ENCODE data around the gene ELP4. TPM values are rescaled to one million over a fixed set of nuclear protein-coding genes. Genes with fewer than 3 reads are reported as not detected.

The ELP4 gene
- total RNA-seq, 2 donors from 2014 or later: 14.0 to 15.6 TPM

DNA sequence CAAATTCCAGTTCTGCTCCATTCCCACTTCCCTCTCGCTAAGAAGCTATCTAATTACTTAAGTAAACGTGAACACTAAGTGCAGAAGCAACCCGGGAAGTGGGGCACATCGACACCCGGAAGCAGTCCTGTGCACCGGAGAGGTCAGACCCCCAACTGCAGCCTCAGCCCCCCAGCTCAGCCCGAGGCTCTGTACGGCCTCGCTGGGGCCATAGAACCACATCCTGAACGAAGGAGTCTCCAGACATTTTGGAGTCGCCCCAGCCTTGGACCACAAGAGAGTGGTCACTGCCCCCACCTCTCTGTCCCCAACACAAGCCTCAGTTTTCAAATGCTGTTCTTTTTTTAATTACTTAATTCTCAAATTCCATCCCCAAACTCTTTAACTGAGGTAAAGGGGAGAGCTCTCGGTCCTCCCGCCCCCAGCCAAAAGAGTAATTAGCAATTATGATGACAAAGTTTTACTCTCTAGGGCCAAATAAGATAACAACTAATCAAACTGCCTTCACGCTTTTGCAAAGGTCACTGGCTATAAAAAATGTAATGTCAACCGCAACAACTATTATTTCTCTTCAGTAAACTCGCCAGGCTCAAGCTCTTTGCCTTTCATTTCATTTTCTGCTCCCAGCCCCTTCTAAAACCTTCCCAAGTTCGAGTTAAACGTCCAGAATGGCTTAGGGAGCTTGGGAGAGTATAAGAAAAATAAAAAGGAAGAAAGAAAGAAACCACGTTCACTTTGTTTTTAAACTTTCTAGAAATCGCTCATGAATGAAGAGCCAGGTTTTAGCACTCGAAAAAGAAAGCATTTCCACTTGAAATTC, 299.4 kb downstream of the ELP4 start:
- Histone ChIP-seq H3K27me3 (peaks cover 81 to 94% of the 10 kb centered on the region in 2 donors), H3K4me1 (peaks cover 0 to 68% of the 10 kb centered on the region in 2 donors), H3K9me3 (no peaks in the 10 kb centered on the region), H3K36me3 (no peaks in the 10 kb centered on the region), H3K4me3 (no peak overlapping the region), H3K27ac (no peak overlapping the region)
- TF ChIP-seq, protein P1, sequence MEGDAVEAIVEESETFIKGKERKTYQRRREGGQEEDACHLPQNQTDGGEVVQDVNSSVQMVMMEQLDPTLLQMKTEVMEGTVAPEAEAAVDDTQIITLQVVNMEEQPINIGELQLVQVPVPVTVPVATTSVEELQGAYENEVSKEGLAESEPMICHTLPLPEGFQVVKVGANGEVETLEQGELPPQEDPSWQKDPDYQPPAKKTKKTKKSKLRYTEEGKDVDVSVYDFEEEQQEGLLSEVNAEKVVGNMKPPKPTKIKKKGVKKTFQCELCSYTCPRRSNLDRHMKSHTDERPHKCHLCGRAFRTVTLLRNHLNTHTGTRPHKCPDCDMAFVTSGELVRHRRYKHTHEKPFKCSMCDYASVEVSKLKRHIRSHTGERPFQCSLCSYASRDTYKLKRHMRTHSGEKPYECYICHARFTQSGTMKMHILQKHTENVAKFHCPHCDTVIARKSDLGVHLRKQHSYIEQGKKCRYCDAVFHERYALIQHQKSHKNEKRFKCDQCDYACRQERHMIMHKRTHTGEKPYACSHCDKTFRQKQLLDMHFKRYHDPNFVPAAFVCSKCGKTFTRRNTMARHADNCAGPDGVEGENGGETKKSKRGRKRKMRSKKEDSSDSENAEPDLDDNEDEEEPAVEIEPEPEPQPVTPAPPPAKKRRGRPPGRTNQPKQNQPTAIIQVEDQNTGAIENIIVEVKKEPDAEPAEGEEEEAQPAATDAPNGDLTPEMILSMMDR (IDR thresholded peaks at IDR 0.05): no peak
- no peak for DNase-seq (ENCODE audit: low spot score)

DNA sequence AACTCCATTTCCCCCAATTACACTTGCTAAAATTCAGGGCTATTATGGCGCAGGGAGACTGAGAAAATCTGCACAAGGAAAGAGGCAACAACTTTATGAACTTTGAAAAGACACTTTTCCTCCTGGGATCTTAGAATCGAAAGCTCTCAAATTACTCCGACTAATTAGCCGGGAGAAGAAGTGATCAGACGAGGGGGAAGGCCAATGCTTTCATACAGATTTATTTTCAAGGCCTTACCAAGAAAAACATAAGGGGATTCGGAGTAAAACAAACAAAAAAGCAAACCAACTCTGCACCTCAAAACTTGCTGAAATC, 299.9 kb downstream of the ELP4 start:
- H3K36me3 ChIP-seq: no peaks in the 10 kb centered on the region
- peaks cover 0 to 69% of the 10 kb centered on the region in 2 donors for H3K4me1 ChIP-seq
- no peaks in the 10 kb centered on the region for H3K9me3 ChIP-seq
- no peak for DNase-seq (ENCODE audit: low spot score)
- peaks cover 80 to 94% of the 10 kb centered on the region in 2 donors for H3K27me3 ChIP-seq
- TF ChIP-seq, protein P1 (IDR thresholded peaks at IDR 0.05): no peak
- no peak overlapping the region for H3K27ac ChIP-seq
- H3K4me3 ChIP-seq: no peak overlapping the region

DNA sequence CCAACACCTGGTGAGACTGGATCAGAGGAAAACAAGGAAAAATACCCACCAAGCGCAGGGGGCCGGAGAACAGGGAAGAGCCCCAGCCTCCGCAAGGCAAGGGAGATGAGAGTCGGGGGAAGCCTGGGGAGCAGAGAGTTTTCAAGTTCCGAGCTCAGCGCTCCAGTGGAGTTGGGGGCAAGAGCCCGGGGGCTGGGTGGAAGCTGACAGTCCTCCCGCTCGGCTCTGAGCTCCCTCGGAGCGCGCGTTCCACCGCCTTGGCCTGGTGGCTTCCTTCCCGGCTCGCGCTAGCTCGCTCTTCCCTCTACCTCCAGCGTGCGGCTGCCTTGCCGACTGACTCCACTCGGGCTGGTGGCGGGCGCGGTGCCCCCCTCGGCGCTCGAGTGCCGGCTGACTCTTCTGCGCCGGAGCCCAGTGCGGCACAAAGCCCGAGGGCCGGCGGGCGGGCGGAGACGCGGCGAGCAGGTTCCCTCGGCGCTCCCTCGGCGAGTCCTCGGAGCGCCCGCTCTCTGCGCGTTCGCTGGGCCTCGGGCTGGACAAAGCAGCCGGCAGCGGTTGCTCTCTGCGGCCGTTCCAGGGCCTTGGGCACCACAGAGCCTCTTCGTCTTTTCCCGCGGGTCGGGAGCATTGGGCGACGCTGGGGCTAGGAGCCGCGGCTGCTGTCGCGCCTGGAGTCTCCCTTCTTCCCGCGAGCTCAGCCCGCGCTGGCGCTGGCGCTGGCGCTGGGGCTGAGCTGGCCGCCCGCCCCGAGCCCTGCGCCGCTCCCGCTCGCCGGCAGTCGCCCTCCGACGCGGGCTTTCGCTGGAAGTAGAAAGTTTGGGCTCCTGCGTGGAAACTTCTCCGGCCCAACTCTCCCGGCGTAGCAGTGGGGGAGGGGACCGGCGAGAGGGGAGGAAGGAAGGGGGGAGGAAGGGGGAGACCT, 300.6 kb downstream of the ELP4 start:
- TF ChIP-seq, protein P1 (IDR thresholded peaks at IDR 0.05): no peak
- Histone ChIP-seq H3K27me3 (peaks cover 83 to 91% of the 10 kb centered on the region in 2 donors), H3K4me1 (peaks cover 0 to 69% of the 10 kb centered on the region in 2 donors), H3K27ac (no peak overlapping the region), H3K9me3 (no peaks in the 10 kb centered on the region), H3K36me3 (no peaks in the 10 kb centered on the region), H3K4me3 (peak overlapping the region; percentile 24 to 38)
- DNase-seq (ENCODE audit: low spot score): peak; percentile 36

DNA sequence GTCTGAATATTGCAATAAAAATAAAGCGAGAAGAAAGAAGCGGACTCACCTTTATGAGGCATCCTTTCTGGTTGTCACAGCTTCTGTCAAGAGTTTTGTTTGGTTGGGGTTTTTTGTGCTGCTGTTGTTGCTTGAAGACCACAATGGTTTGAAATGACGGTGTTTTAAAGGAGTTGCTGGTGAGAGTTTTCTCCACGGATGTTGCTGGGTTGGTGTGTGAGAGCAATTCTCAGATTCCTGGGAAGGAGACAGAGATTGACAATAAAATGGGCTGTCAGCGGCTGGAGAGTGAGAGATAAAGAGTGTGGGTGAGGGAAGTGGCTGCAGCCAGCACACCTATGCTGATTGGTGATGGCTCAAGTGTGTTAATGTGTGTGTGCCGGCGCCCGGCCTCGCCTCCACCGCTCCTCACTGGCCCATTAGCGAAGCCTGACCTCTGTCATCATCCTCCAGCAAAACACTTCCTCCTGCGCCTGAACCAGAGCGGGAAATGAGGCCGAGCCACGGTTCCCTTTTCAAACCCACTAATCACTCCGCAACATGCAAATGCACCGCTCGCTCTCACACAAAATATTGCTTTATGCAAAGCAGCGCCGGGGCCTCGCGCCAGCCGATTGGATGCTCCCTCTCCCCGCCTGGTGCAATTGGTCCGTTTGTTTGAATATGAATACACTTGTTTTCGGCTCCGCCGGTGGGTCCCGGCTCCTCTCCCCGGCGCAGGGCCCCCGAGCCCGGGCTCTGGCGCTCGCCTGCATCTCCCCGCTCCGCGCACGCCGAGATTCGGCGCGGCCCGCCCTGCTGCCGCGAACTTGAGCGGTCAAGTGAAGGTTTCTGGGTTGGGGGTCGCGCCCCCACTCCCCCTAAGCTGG, 301.4 kb downstream of the ELP4 start, which contains the start of gene PAX6:
PAX6 (minus strand) TSS at position 544 of the 869 bp plus-strand sequence. CDS start 4,911 bp downstream, outside the sequence.
- peak within 1 kb of the TSS; percentile 24 to 38 for H3K4me3 ChIP-seq
- peaks cover 0 to 69% of the 10 kb centered on the region in 2 donors for H3K4me1 ChIP-seq
- peaks cover 83 to 89% of the 10 kb centered on the region in 2 donors for H3K27me3 ChIP-seq
- H3K27ac ChIP-seq: no peak within 1 kb of the TSS
- no peaks in the 10 kb centered on the region for H3K9me3 ChIP-seq
- H3K36me3 ChIP-seq: no peaks in the 10 kb centered on the region
- TF ChIP-seq, protein P1 (IDR thresholded peaks at IDR 0.05): no peak
- DNase-seq (ENCODE audit: low spot score): peak; percentile 60

Measured in right atrium auricular region (tissue), 2 donors.